IMR-90 (cell line): Measurements from ENCODE around the gene GALNT16. TPM values are rescaled to one million over a fixed set of nuclear protein-coding genes. Genes with fewer than 3 reads are reported as not detected.

Source experiments
- ATAC-seq: fragments of 200-7000 bp; cut with Tn5 transposase; 2 replicates; pipeline ENCODE4 v1.9.1; 2020; ENCODE audit warnings: low read depth, mild to moderate bottlenecking, moderate library complexity
- BruUV-seq: library from RNA; stranded (reverse); fragments of 400-500 nt; replicated peaks from 2 replicates; lab custom pipeline; 2021; lab: Mats Ljungman, UMichigan
- CTCF ChIA-PET: fragments of 300-600 bp; formaldehyde crosslinking; extraction: SDS; loops from one replicate; lab custom pipeline; 2021; ENCODE audit warnings: antibody characterized with exemption; lab: Yijun Ruan, JAX
- POLR2A ChIA-PET: fragments of 300-600 bp; sonication (Branson Sonifier 250); formaldehyde crosslinking; loops from one replicate; lab custom pipeline; 2022; ENCODE audit warnings: antibody characterized with exemption; ENCODE audit not compliant: unreplicated experiment; lab: Charles Lee
- DNase-seq: peaks from one replicate; pipeline ENCODE4 v3.0.0; 2013
- H2AFZ ChIP-seq: replicated peaks from 2 replicates; pipeline ENCODE3; 2013; ENCODE audit warnings: low read length, mild to moderate bottlenecking; ENCODE audit not compliant: poor library complexity
- H2AK5ac ChIP-seq: 2 replicates; pipeline ENCODE4 v1.6.1; 2013; ENCODE audit warnings: low read depth, low read length, inconsistent platforms
- H2AK9ac ChIP-seq: replicated peaks from 2 replicates; pipeline ENCODE3; 2013; ENCODE audit warnings: mild to moderate bottlenecking, low read depth, low read length, moderate library complexity; ENCODE audit not compliant: poor library complexity
- H2BK120ac ChIP-seq: 2 replicates; pipeline ENCODE4 v1.6.1; 2013; ENCODE audit warnings: low read depth, low read length, inconsistent platforms
- H2BK15ac ChIP-seq: 3 replicates; pipeline ENCODE4 v1.6.1; 2013; ENCODE audit warnings: low read depth, low read length, inconsistent platforms
- H2BK20ac ChIP-seq: 2 replicates; pipeline ENCODE4 v1.6.1; 2013; ENCODE audit warnings: low read depth, mild to moderate bottlenecking, inconsistent platforms, low read length, moderate library complexity
- H2BK5ac ChIP-seq: 2 replicates; pipeline ENCODE4 v1.6.1; 2013; ENCODE audit warnings: mild to moderate bottlenecking, low read depth, low read length, inconsistent platforms; ENCODE audit not compliant: poor library complexity, severe bottlenecking
- H3K14ac ChIP-seq: replicated peaks from 2 replicates; pipeline ENCODE4 v1.6.1; 2013; ENCODE audit warnings: low read depth, low read length, inconsistent platforms
- H3K18ac ChIP-seq: 2 replicates; pipeline ENCODE4 v1.6.1; 2013; ENCODE audit warnings: low read depth, low read length, control low read depth
- H3K23ac ChIP-seq: 2 replicates; pipeline ENCODE4 v1.6.1; 2013; ENCODE audit warnings: low read depth, low read length, inconsistent platforms
- H3K27ac ChIP-seq: 2 replicates; pipeline ENCODE4 v1.5.1; 2013; ENCODE audit warnings: mild to moderate bottlenecking, control low read depth, low read length; ENCODE audit not compliant: insufficient read depth
- H3K27me3 ChIP-seq: 2 replicates; pipeline ENCODE4 v1.6.1; 2013; ENCODE audit warnings: low read length; ENCODE audit not compliant: control insufficient read depth, insufficient read depth
- H3K36me3 ChIP-seq: 2 replicates; pipeline ENCODE4 v1.6.1; 2013; ENCODE audit warnings: low read length, mixed read lengths; ENCODE audit not compliant: control insufficient read depth, insufficient read depth
- H3K4ac ChIP-seq: 2 replicates; pipeline ENCODE4 v1.6.1; 2013; ENCODE audit warnings: low read depth, low read length, inconsistent platforms
- H3K4me1 ChIP-seq: 2 replicates; pipeline ENCODE4 v1.6.1; 2013; ENCODE audit warnings: low read length, mixed read lengths; ENCODE audit not compliant: control insufficient read depth, insufficient read depth
- H3K4me2 ChIP-seq: 2 replicates; pipeline ENCODE4 v1.6.1; 2013; ENCODE audit warnings: low read depth, mild to moderate bottlenecking, control low read depth, low read length, moderate library complexity
- H3K4me3 ChIP-seq: 2 replicates; pipeline ENCODE4 v1.5.1; 2013; ENCODE audit warnings: low read depth, mild to moderate bottlenecking, control low read depth, low read length, moderate library complexity; ENCODE audit not compliant: insufficient read depth
- H3K56ac ChIP-seq: 2 replicates; pipeline ENCODE4 v1.6.1; 2013; ENCODE audit warnings: low read length, inconsistent platforms; ENCODE audit not compliant: insufficient read depth; ENCODE audit errors: extremely low read depth
- H3K79me1 ChIP-seq, 2 experiments: 2 replicates each; pipeline ENCODE4 v1.6.1; 2013; ENCODE audit warnings: low read length in 2 of 2, inconsistent platforms in 1 of 2, low read depth in 1 of 2
- H3K9ac ChIP-seq: 2 replicates; pipeline ENCODE4 v1.6.1; 2013; ENCODE audit warnings: low read depth, low read length, control low read depth
- H3K9me1 ChIP-seq: 2 replicates; pipeline ENCODE4 v1.6.1; 2013; ENCODE audit warnings: low read length, inconsistent platforms; ENCODE audit not compliant: insufficient read depth
- H3K9me3 ChIP-seq: 2 replicates; pipeline ENCODE4 v1.6.1; 2013; ENCODE audit warnings: low read length; ENCODE audit not compliant: control insufficient read depth, insufficient read depth
- H4K20me1 ChIP-seq: 2 replicates; pipeline ENCODE4 v1.6.1; 2013; ENCODE audit warnings: low read length, inconsistent platforms; ENCODE audit not compliant: insufficient read depth
- H4K5ac ChIP-seq: 2 replicates; pipeline ENCODE4 v1.6.1; 2013; ENCODE audit warnings: mild to moderate bottlenecking, low read depth, low read length, control low read depth
- H4K8ac ChIP-seq, 2 experiments: 2 replicates each; pipeline ENCODE4 v1.6.1; 2013; ENCODE audit warnings: low read depth in 2 of 2, low read length in 2 of 2, control low read depth in 1 of 2, inconsistent platforms in 1 of 2
- H4K91ac ChIP-seq: 2 replicates; pipeline ENCODE4 v1.6.1; 2013; ENCODE audit warnings: low read depth, low read length, inconsistent platforms; ENCODE audit not compliant: insufficient read depth
- CEBPB ChIP-seq: IDR thresholded peaks from 2 replicates; pipeline ENCODE4 v1.6.1; 2012; ENCODE audit warnings: low read depth, low read length, improper control_type of control experiment
- ELK1 ChIP-seq: fragments of 150-350 bp; IDR thresholded peaks from 2 replicates; pipeline ENCODE4 v1.6.1; 2016; ENCODE audit warnings: low read depth, mild to moderate bottlenecking, low read length, moderate library complexity, borderline replicate concordance
- dilution Hi-C: fragments of 300-500 bp; cut with HindIII; formaldehyde crosslinking; loops from one replicate; pipeline ENCODE4 v1.14.3; 2018; ENCODE audit warnings: low sequenced_read_pairs; ENCODE audit not compliant: unreplicated experiment
- in situ Hi-C: fragments of 300-500 bp; cut with MboI; formaldehyde crosslinking; loops from 3 replicates; pipeline ENCODE4 v1.14.3; 2019; ENCODE audit warnings: low sequenced_read_pairs, inconsistent platforms, mixed read lengths
- intact Hi-C: fragments of 100-400 bp; cut with micrococcal nuclease; formaldehyde crosslinking; loops from 2 replicates; pipeline ENCODE4 v1.10.0; 2022
- polyA plus RNA-seq, 3 experiments: library from polyadenylated mRNA; depleted of rRNA; stranded (reverse); fragments of >200 nt; gene quantifications; 2 replicates each; pipeline ENCODE4 v1.2.3, GENCODE V29; 2012; ENCODE audit warnings: low replicate concordance in 1 of 3
- total RNA-seq: library from RNA; depleted of rRNA; stranded (reverse); fragments of >200 nt; gene quantifications from 2 replicates; pipeline ENCODE4 v1.2.3, GENCODE V29; 2012

Gene GALNT16
- total and polyA plus RNA-seq, 2 of the 4 experiments (the other 2 are of a cell fraction), result 0.36 to 1.5 TPM

- intact Hi-C loops, result no loop called here
- no peak overlapping the region for H3K18ac ChIP-seq
- ChIA-PET POLR2A (no interaction called here), CTCF (no interaction called here)
- no peak overlapping the region for H4K5ac ChIP-seq
- H3K9me3 ChIP-seq, result no peaks in the 10 kb centered on the region
- dilution Hi-C loops, result no loop called here
- no peak overlapping the region for H2BK15ac ChIP-seq
- no peak overlapping the region for H3K56ac ChIP-seq
- H4K91ac ChIP-seq, result no peak overlapping the region
- peaks cover 18% of the 10 kb centered on the region for H3K36me3 ChIP-seq
- H2BK5ac ChIP-seq, result no peak overlapping the region
- H3K9ac ChIP-seq, result no peak overlapping the region
- no peak overlapping the region for H2AK5ac ChIP-seq
- no peak overlapping the region for H2AFZ ChIP-seq
- DNase-seq (peak; percentile 77), ATAC-seq (peak; percentile 59; the same call in 1 of the 2 replicates)
- peaks cover 9% of the 10 kb centered on the region; the same call in 1 of the 2 replicates for H4K20me1 ChIP-seq
- no peak overlapping the region for H2AK9ac ChIP-seq
- H3K4me1 ChIP-seq, result no peaks in the 10 kb centered on the region
- BruUV-seq, result no TSS peak
- no peak overlapping the region for H3K14ac ChIP-seq
- in situ Hi-C loops, result no loop called here
- no peak overlapping the region for H3K4me3 ChIP-seq
- TF ChIP-seq ELK1 (no peak), CEBPB (peak; percentile 71)
- H3K4me2 ChIP-seq, result no peak overlapping the region
- H2BK120ac ChIP-seq, result no peak overlapping the region
- H3K79me1 ChIP-seq, result peaks cover 14 to 18% of the 10 kb centered on the region in 2 experiments
- H2BK20ac ChIP-seq, result no peak overlapping the region
- H3K9me1 ChIP-seq, result no peaks in the 10 kb centered on the region
- no peak overlapping the region for H3K27ac ChIP-seq
- H3K27me3 ChIP-seq, result no peaks in the 10 kb centered on the region
- no peak overlapping the region for H4K8ac ChIP-seq
- no peak overlapping the region for H3K4ac ChIP-seq
- H3K23ac ChIP-seq, result no peak overlapping the region
Measured at GRCh38 chr14:69376439-69376838, 116.5 kb downstream of the GALNT16 start.
